HG03432 (cell line): Measurements from ENCODE around the gene HMCN2.
"Not testable (repeated sequence)": the region's sequence is repeated elsewhere in the genome, so short reads cannot be mapped to it uniquely, and the experiment has no call there.

Source experiments
- ATAC-seq: cut with Tn5 transposase; IDR thresholded peaks from one replicate; pipeline ENCODE4 v1.9.1; 2021; ENCODE audit warnings: mild to moderate bottlenecking, moderate library complexity; ENCODE audit not compliant: unreplicated experiment

HMCN2 gene

DNA sequence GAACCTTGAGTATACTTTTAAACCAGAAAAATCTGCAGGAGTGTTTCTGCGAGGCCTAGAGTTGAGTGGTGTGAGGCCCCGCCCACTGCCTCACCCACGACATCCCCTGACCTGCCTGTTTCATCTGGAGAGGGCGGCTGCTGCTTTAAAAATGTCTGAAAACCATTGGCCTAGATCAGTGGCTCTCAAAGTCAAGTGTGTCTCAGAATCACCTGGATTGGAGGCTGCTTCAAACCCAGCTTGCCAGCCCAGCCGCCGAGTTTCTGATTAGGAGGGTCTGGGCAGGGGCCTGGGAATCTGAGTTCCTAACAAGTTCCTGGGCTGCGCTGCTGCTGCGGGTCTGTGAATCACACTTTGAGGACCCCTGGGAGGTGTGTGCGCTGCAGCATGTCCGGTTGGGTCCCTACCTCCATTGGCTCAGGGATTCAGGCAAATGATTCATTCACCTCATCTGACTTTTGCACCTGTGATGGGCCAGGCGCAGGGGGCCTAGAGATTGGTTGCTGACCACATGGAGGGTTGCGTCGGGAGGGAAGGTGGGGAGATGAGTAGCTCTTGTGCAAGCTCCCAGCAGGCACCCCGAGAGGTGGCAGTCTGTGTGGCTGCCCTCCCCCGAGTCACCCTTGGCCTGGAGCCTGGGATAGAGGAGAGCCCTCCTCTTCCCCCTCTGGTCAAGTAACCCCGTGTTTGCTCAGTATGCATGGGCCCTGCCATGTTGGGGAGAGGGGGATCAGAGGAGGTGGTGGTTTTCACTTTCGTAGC is 27.6 kb upstream of the HMCN2 start:
- ATAC-seq: no peak

DNA sequence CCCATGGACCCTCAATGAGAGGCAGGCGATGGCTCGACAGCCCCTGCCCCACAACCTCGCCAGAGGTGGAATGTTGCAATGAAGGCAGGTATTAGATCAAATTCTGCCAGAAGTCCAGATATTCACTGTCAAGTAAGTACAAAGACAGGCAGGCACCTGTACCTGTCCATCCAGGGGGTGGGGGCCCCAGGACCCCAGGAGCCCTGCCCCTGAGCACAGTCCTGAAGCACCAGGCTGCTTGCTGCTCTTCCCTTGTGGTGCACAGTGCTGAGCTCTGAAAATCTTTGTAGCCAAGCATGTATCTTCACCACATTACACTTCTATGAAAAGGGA is 26.2 kb upstream of the HMCN2 start:
- ATAC-seq: no peak

DNA sequence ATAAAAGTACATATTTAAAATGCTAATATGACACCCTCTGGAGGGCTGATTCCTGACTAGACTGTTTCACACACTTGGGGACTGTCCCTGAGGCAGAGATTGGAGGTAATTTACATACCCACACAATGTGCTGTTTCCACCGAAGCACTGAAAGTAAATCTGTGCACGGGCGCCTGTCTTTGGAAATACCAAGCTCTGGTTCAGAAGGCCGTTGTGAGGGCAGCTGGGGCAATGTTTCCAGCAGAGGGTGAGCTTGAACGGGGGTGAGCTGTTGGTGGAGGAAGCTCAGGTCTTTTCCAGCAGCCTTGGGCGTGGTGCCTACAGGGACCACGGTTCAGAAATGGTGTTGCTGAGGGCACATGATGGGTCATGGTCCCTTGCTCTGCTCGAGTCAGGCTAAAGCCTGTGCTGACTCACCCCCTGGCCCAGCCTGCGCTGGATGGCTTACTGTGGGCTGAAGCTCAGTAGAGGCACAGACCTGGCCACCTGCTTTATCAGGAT is 25.8 kb upstream of the HMCN2 start:
- peak; percentile 62 for ATAC-seq

DNA sequence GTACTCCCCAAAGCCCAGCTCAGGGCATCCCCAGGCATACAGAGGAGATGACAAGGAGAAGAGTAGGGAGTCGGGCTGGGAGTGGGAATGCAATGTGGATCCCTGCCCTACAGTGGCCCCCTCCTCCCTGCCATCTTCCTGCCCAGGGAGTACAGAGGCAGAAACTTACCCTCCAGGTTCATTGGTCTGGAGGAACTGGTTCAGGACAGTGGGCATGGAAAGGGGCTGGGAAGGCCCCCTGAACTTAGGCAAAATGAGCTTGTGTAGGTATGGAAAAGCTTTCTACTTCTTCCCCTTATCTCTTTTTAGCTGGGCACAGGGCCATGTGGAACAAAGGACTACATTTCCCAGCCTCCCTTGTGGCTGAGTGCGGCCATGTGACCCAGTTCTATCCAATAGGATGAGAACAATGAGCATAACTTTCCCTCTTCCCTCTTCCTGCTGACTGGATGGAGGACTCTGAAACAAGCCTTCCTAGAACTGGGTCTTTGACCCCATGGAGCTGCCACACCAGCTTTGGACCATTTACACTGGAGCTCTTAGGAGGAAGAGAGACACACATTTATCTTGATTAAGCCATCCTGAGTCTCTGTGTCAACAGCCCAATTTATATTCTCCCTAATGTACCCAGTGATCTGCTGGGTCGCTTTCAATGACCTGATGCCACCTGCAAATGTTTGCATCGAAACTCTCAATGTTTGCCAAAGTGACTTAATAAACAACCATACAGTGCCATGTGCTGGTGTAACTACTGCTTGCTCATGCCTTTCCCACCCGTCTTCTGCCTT is 25.0 kb upstream of the HMCN2 start:
- ATAC-seq: peak; percentile 35

DNA sequence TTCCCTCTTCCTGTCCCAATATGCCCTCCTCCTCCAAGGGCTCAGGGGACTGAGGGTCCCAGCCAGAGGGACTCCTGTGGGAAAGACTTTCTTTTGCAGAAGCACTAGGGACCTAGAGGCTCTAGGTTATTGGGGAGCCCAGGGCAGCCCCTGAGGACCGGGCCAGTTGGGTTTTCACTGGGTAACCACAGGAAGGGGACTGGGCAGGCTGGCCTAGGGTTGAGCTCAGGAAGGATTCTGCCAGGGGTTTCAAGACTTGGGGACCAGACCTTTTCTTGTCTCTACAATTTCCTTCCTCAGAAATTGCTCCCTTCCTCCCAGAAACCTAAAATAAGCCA is 24.4 kb upstream of the HMCN2 start:
- no peak for ATAC-seq

DNA sequence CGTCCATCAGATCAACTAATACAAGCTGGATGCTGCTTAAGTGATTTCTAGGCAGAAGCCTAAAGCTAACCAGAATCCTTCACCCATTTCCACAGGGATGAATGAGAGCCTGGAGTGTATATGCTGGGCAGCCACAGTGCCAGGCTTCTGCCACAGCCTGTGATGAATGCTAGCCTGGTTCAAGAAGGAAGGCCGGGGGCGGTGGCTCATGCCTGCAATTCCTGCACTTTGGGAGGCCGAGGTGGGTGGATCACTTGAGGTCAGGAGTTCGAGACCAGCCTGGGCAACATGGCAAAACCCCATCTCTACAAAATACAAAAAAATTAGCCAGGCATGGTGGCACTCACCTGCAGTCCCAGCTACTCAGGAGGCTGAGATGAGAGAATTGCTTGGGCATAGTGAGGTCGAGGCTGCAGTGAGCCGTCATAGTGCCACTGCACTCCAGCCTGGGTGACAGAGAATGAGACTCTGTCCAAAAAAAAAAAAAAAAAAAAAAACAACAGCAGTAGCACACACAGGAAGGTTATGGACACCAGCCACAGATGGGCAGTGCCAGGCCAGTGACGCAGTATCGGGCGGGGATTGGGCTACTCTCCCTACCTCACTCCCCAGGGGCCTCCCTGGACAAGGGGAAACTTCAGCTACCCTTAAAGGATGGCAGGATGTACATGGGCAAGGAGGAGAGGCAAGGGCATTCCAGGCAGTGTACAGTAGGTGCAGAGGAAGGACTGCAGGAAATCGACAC is 23.1 kb upstream of the HMCN2 start:
- ATAC-seq: no peak

DNA sequence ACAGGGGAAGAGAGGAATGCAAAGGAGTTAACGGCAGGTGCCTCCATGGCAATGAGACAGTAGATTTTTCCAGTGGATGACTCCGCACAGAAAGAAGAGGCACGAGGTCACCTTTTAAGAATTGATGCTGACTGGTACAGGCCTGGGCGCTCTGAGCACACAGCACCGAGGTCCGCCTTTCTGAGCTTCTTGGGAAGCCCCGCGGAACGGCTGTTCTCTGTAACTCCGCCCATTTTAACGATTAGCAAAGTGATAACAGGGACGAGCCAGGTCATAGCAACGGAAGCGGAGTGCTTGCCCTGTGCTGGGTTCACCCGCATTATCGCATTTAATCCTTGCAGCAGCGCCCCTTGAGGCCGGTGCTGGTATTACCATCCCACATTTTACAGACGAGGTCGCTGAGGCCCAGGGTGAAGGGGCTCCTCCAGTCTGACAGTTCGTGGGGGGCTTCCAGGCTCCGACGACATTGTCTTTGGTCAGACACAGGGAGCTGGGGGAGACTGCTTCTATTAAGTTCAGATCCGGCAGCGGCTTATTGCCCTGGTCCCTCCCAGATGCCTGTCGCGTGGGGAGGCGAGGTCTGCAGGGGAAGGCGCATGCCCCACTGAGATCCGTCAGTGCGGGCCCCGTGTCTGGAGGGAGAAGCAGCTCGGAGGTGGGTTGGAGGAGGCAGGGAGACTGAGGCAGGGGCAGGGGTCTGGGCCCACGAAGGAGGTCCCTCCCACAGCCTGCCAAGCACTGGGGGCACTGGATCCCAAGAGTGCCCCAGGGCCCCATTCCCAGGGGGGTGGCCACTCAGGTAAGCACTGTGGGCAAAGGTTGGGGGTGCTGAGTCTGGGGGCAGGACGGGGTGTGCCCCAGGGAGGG is 22.3 kb upstream of the HMCN2 start:
- ATAC-seq: peak; percentile 42

DNA sequence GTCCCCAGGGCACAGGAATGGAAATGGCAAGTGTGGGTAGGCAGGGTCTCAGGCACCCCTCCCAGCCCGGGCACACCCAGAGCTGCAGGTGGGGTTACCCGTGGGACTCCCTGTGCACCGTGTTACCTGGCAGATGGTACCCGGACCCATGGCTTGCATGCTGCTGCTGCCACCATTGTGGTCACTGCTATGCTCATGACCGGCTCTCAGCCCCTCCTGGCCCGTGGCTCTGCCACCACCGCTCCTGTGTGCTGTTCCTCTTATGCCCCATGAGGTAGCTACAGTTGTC is 21.7 kb upstream of the HMCN2 start:
- no peak for ATAC-seq

DNA sequence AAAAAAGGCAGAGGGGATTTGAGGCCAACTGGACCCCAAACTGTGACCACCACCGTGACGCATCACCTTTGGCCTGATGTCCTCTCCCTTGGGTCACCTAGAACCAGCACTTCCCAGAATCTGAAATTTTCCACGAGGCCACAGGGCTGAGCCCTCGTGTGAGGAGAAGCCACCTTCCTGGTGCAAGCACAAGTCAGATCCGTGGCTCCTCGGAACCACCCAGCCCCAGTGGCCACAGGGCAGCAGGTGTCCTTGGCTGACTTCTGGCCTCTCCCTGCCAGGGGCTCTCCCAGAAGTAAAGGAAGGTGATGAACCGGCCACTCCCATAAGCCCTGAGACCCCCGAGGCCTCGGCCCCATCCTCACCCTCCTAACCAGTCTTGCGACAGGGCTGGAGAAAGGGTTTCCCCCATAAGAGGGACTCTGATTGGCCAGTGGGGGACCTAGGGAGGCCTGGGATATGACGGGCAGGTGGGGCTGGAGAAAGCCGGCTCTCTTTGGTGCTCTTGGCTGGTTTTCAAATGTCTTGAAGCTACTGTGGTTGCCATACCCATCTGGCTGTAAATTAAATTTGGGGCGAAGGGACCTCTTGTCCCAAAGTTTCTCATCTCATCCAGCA is 20.9 kb upstream of the HMCN2 start:
- ATAC-seq: no peak

DNA sequence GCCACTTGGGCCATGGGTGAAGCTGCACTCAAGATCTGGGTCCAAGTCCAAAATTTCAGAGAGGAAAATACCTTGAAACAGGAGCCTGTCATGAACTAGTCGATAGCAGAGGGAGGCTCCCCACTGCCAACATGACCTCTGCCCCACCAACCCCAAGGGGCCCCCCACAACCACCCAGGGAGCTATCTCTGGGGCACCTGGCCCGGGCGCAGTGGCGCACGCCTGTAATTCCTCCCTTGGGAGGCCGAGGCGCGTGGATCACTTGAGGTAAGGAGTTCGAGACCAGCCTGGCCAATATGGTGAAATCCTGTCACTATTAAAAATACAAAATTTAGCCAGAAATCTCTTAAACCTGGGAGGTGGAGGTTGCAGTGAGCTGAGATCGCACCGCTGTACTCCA is 20.1 kb upstream of the HMCN2 start:
- ATAC-seq: no peak

DNA sequence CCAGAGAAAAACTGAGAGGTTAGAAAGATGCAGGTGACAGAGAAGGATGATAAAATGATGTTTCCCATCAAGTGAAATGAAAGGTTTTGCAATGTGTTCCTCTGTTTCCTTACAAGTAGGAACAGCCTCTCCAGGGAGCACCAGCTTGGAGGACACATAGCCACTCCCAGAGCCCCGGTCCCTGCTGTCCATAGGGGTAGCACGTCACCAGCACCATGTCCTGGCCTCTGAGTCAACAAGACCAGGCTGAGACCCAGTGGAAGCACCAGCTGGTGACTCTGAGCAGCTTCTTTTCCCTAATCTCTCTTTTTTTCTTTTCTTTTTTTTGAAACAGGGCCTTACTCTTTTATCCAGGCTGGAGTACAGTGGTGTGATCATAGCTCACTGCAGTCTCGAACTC is 19.4 kb upstream of the HMCN2 start:
- ATAC-seq: no peak

DNA sequence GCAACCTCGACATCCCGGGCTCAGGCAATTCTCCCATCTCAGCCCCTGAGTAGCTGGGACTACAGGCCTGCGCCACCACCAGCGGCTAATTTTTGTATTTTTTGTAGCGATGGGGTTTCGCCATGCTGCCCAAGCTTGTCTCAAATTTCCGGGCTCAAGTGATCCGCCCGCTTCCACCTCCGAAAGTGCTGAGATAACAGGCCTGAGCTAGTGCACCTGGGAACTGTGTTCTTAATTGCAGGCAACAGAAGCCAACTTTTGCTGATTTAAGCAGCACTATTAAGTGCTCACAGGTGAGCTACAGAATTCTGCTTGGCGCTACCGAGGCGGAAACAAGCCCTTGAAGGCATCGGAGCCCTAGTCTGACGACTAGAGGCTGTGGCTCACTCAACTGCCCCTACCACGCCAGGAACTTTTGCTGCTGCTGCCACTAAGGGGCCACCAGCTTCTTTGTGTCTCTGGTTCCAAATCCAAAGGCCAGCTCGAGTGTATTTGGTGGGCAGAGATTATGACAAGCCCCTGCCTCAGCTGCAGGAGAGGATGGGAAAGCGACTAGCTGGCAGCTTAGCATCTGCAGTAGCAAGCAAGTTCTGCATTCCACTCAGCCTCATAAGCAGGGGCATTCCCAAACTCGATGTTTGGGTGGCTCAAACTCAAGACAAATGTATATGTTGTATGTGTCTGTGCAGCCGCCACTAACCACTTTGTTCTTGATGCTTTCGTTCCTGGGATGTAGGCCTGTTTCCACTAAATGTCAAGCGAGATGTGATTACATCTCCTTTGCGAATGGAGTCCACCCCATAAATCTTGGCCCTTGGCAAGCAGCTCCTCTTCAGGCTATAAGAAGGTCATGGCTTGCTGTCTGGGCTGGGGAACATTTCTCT is 10.6 kb upstream of the HMCN2 start:
- ATAC-seq: no peak

DNA sequence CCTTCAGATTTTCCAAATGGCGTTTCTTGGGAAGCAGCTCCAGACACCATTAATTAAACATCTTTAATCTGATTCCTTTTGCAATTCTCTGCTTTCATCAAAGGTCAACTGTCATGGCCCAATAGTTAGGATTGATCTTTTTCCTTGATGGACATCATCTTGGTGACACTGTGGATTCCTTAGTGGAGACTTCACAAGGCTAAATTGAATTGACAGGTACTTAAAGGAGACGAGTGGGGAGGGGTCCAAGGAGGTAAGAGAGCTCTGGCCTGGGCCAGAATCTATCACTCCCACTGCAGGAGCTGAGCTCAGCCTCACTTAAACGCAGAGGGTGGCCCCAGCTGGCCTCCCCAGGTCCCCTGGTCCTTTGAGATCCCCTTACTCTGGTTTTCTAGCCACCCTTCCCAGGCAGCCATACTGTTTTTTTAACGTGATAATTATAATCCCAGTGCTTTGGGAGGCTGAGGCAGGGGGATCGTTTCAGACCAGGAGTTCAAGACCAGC is 9.9 kb upstream of the HMCN2 start:
- no peak for ATAC-seq

DNA sequence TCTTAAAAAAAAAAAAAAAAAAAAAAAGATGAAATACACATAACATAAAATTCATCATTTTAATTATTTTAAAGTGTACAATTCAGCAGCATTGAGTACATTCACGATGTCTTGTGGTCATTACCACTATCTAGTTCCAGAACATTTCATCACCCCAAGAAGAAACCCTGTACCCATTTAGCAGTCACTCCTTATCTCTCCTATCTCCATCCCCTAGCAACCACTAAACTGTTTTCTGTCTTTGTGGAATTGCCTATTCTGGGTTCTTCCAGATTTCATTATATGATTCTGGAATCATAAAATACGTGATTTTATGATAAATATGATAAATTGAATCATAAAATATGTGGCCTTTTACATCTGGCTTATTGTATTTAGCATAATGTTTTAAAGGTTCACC is 8.9 kb upstream of the HMCN2 start:
- ATAC-seq: no peak

DNA sequence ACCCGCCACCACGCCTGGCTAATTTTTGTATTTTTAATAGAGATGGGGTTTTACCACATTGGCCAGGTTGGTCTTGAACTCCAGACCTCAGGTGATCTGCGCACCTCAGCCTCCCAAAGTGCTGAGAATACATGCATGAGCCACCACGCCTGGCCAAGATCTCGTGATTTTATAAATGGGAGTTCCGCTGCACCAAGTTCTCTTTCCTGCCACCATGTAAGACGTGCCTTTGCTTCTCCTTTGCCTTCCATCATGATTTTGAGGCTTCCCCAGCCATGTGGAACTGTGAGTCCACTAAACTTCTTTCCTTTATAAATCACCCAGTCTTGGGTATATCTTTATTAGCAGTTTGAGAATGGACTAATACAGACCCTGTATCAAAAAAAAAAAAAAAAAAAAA is 7.4 kb upstream of the HMCN2 start:
- ATAC-seq: not testable (repeated sequence)

DNA sequence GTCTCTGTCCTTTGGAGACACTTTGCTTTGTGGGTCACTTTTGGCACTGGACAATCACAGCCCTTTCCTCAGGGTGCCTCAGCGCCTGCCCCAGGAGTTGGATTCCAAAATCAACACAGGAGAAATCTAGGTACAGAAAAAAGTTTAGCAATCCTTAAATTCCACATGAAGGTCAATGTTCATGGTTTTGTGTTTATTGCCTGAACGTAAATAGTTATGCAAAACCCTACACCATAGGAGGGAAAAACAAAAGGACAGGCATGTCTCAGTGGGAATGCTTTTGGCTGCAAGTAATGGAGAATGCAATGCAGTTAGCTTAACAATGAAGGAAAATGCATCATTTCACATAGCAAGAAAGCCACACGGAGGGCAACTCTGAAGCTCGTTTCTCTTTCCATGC is 6.5 kb upstream of the HMCN2 start:
- no peak for ATAC-seq

DNA sequence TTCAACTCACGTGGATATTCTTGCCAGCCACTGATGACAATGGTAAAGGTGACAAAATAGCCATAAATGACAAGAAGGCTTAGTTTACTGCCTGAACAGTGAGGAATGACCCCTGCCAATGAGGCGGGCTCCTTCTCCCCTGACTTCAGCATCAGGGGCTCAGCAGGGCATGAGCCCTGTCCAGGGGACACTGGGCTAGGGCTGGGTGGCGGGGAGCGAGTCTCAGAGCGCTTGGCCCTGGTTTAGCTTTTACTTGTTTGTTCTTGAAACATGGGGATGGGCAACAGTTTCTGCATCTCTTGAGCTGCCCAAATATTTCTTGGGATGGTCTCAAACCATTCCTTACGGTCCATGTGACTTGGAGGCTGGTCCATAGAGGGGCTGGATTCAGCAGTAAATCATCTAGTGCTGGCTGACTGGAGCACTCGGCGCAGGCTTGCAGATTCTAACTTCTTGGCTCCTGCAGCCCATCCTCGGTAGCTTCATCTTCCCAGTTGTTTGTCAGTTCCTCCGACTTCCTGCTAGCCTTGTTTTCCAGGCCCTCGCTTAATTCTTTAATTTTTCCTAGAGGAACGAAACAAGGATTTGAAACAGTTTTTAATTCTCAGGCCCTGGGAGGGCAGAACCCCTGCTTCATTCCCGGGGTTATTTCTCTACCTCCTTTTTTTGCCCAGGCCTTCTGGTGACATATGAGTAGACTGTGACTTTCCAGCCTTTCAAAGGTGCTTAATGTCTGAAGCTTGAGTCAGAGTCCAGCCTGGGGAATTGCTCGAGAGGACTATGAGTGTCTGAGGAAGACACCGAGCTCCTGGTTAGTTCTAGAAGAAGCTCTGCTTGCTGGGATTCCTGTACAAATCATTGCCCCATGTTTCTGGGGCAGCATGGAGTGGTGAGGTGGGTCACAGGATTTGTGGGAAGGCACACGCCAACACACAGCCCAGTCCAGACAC is 4.5 kb upstream of the HMCN2 start:
- no peak for ATAC-seq

DNA sequence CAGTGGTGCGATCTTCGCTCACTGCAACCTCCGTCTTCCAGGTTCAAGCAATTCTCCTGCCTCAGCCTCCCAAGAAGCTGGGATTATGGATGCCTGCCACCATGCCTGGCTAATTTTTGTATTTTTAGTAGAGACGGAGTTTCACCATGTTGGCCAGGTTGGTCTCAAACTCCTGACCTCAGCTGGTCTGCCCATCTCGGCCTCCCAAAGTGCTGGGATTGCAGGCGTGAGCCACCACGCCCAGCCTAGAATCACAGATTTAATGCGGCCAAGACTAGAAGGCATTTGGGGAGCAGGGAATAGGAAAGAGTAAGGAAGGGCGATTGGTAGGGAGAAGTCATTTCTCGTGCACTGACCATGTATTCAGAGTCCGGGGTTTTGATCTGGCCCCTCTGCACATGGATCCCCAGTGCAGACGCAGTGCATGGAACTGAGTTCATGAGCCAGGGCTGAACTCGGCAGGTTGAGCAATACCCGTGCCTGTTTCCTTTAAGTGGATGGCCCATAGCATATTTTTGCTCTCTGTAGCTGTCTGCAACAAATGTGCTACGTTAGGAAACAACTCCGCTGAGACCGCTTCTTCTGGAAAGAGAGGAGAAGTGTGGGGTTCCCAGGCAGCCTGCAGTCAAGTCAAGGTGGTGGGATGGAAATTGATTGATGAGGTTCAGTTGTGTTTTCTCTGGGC is 3.4 kb upstream of the HMCN2 start:
- ATAC-seq: no peak
